HCT116 (cell line): ENCODE results near the gene TMPRSS7. TPM values are rescaled to one million over a fixed set of nuclear protein-coding genes. Genes with fewer than 3 reads are reported as not detected.

Source experiments
- ATAC-seq: fragments of 200-7000 bp; cut with Tn5 transposase; 2 replicates; pipeline ENCODE4 v1.9.1; 2020; ENCODE audit warnings: mild to moderate bottlenecking, moderate library complexity
- BruUV-seq: library from RNA; stranded (reverse); fragments of 400-500 nt; replicated peaks from 2 replicates; lab custom pipeline; 2021; lab: Mats Ljungman, UMichigan
- CTCF ChIA-PET: fragments of 300-600 bp; sonication (Branson Sonifier 250); formaldehyde crosslinking; loops from one replicate; lab custom pipeline; 2021; ENCODE audit warnings: antibody characterized with exemption; lab: Charles Lee
- POLR2A ChIA-PET: fragments of 300-600, 350-600 bp; sonication (Branson Sonifier 250); formaldehyde crosslinking; loops from one replicate; lab custom pipeline; 2021; ENCODE audit warnings: antibody characterized with exemption; lab: Charles Lee
- RAD21 ChIA-PET, 2 experiments: fragments of 300-600 bp; sonication (Branson Sonifier 250); formaldehyde crosslinking; loops; one replicate each; lab custom pipeline; 2023; ENCODE audit warnings: low total read pairs in 2 of 2; ENCODE audit not compliant: uncharacterized antibody in 2 of 2, unreplicated experiment in 2 of 2, low non-redundant PET in 1 of 2; lab: Charles Lee
- DNase-seq: peaks from one replicate; pipeline ENCODE4 v3.0.0-alpha.2; 2010; ENCODE audit warnings: low read depth, low spot score
- H2AFZ ChIP-seq: fragments of 200-600 bp; shearing (Covaris generic), sonication (generic); 2 replicates; pipeline ENCODE4 v1.6.1; 2017; ENCODE audit warnings: low read depth, mixed run types, mixed read lengths, antibody characterized with exemption, low read length; ENCODE audit not compliant: poor library complexity, severe bottlenecking
- H3K27ac ChIP-seq: 2 replicates; pipeline ENCODE4 v1.5.1; 2012; ENCODE audit warnings: low read depth, low read length
- H3K27me3 ChIP-seq: fragments of 200-600 bp; sonication (generic); 2 replicates; pipeline ENCODE4 v1.6.1; 2016; ENCODE audit warnings: mixed run types, low read length, mixed read lengths; ENCODE audit not compliant: insufficient read depth
- H3K36me3 ChIP-seq, 2 experiments: fragments of 200-500 bp in 1 of 2; fragments of 200-600 bp in 1 of 2; sonication (Bioruptor generic) in 1 of 2; sonication (generic) in 1 of 2; 2 replicates each; pipeline versions ENCODE4 v1.5.1 to v1.6.1; 2014 to 2016; ENCODE audit warnings: low read length in 2 of 2, inconsistent platforms in 1 of 2, mixed read lengths in 1 of 2, mixed run types in 1 of 2; ENCODE audit not compliant: insufficient read depth in 2 of 2, control insufficient read depth in 1 of 2
- H3K4me1 ChIP-seq, 2 experiments: fragments of 200-600 bp in 1 of 2; sonication (generic) in 1 of 2; 2 replicates each; pipeline versions ENCODE4 v1.5.1 to v1.6.1; 2012 to 2017; ENCODE audit warnings: low read length in 2 of 2, inconsistent platforms in 1 of 2, mild to moderate bottlenecking in 1 of 2, mixed read lengths in 1 of 2, mixed run types in 1 of 2, moderate library complexity in 1 of 2; ENCODE audit not compliant: insufficient read depth in 2 of 2, control insufficient read depth in 1 of 2
- H3K4me2 ChIP-seq: fragments of 200-600 bp; sonication (generic); 2 replicates; pipeline ENCODE4 v1.6.1; 2017; ENCODE audit warnings: mixed run types, low read length, mixed read lengths
- H3K4me3 ChIP-seq, 2 experiments: fragments of 200-600 bp in 1 of 2; sonication (generic) in 1 of 2; replicated peaks in 1 of 2; 2 replicates each; pipeline ENCODE4 v1.5.1; 2011 to 2016; ENCODE audit warnings: low read length in 2 of 2, control low read depth in 1 of 2, low read depth in 1 of 2, mild to moderate bottlenecking in 1 of 2, mixed read lengths in 1 of 2, mixed run types in 1 of 2
- H3K79me2 ChIP-seq: fragments of 200-600 bp; sonication (generic); 2 replicates; pipeline ENCODE4 v1.6.1; 2017; ENCODE audit warnings: mild to moderate bottlenecking, mixed run types, low read length, moderate library complexity, mixed read lengths; ENCODE audit not compliant: insufficient read depth
- H3K9ac ChIP-seq: fragments of 200-600 bp; sonication (generic); 2 replicates; pipeline ENCODE4 v1.6.1; 2016; ENCODE audit warnings: low read length, mixed read lengths
- H3K9me2 ChIP-seq: fragments of 200-600 bp; sonication (generic), shearing (Covaris generic); 2 replicates; pipeline ENCODE4 v1.6.1; 2017; ENCODE audit warnings: mixed run types, mild to moderate bottlenecking, moderate library complexity; ENCODE audit not compliant: insufficient read depth
- H3K9me3 ChIP-seq, 2 experiments: fragments of 200-500 bp in 1 of 2; fragments of 200-600 bp in 1 of 2; sonication (Bioruptor generic) in 1 of 2; sonication (generic) in 1 of 2; 2 replicates each; pipeline ENCODE4 v1.6.1; 2014 to 2017; ENCODE audit warnings: low read length in 2 of 2, mixed read lengths in 2 of 2, inconsistent platforms in 1 of 2, low read depth in 1 of 2, mild to moderate bottlenecking in 1 of 2, mixed run types in 1 of 2, moderate library complexity in 1 of 2; ENCODE audit not compliant: control insufficient read depth in 1 of 2, insufficient read depth in 1 of 2
- H4K20me1 ChIP-seq: fragments of 200-600 bp; sonication (generic), shearing (Covaris generic); 2 replicates; pipeline ENCODE4 v1.6.1; 2017; ENCODE audit warnings: mixed run types, mild to moderate bottlenecking, moderate library complexity; ENCODE audit not compliant: insufficient read depth
- JUND ChIP-seq: IDR thresholded peaks from 2 replicates; pipeline ENCODE4 v1.6.1; 2012
- POLR2AphosphoS5 ChIP-seq: IDR thresholded peaks from 2 replicates; pipeline ENCODE4 v1.6.1; 2011; ENCODE audit warnings: mild to moderate bottlenecking, low read depth, low read length, moderate library complexity
- SIN3A ChIP-seq: IDR thresholded peaks from 2 replicates; pipeline ENCODE4 v1.6.1; 2012; ENCODE audit warnings: low read depth
- SP1 ChIP-seq: IDR thresholded peaks from 2 replicates; pipeline ENCODE4 v1.6.1; 2012; ENCODE audit warnings: low read depth
- YY1 ChIP-seq: IDR thresholded peaks from 2 replicates; pipeline ENCODE4 v1.6.1; 2011; ENCODE audit warnings: low read length, low read depth, moderate library complexity, mild to moderate bottlenecking; ENCODE audit not compliant: insufficient replicate concordance; ENCODE audit errors: extremely low read depth
- ZNF274 ChIP-seq: fragments of 200-500 bp; sonication (Bioruptor generic); IDR thresholded peaks from 2 replicates; pipeline ENCODE4 v1.6.1; 2014; ENCODE audit warnings: mild to moderate bottlenecking, low read depth, low read length, inconsistent platforms
- intact Hi-C: fragments of 100-400 bp; cut with micrococcal nuclease; formaldehyde crosslinking; loops from 2 replicates; pipeline ENCODE4 v1.10.0; 2022
- total RNA-seq: library from RNA; stranded (reverse); gene quantifications from one replicate; pipeline ENCODE4 v1.2.1, GENCODE V29; 2021; ENCODE audit not compliant: unreplicated experiment
- TF ChIP-seq, protein P1 (sequence below): IDR thresholded peaks from 2 replicates; pipeline ENCODE4 v1.6.1; 2011; ENCODE audit warnings: mild to moderate bottlenecking, low read length, moderate library complexity; ENCODE audit not compliant: insufficient replicate concordance; ENCODE audit errors: extremely low read depth
- TF ChIP-seq, protein P2 (sequence below), 3 experiments: fragments of 200-600 bp in 1 of 3; sonication (generic) in 1 of 3; IDR thresholded peaks in 2 of 3; conservative IDR thresholded peaks in 1 of 3; 2 replicates each; pipeline ENCODE4 v1.5.1; 2012 to 2017; ENCODE audit warnings: low read depth in 2 of 3, low read length in 2 of 3, antibody characterized with exemption in 1 of 3, borderline replicate concordance in 1 of 3, control low read depth in 1 of 3, mild to moderate bottlenecking in 1 of 3, mixed read lengths in 1 of 3, mixed run types in 1 of 3, moderate library complexity in 1 of 3; ENCODE audit not compliant: insufficient read depth in 1 of 3
- TF ChIP-seq, protein P3 (sequence below): IDR thresholded peaks from 2 replicates; pipeline ENCODE4 v1.6.1; 2012

TMPRSS7 gene
- total RNA-seq, 1 experiment from 2014 or later = not detected

DNA sequence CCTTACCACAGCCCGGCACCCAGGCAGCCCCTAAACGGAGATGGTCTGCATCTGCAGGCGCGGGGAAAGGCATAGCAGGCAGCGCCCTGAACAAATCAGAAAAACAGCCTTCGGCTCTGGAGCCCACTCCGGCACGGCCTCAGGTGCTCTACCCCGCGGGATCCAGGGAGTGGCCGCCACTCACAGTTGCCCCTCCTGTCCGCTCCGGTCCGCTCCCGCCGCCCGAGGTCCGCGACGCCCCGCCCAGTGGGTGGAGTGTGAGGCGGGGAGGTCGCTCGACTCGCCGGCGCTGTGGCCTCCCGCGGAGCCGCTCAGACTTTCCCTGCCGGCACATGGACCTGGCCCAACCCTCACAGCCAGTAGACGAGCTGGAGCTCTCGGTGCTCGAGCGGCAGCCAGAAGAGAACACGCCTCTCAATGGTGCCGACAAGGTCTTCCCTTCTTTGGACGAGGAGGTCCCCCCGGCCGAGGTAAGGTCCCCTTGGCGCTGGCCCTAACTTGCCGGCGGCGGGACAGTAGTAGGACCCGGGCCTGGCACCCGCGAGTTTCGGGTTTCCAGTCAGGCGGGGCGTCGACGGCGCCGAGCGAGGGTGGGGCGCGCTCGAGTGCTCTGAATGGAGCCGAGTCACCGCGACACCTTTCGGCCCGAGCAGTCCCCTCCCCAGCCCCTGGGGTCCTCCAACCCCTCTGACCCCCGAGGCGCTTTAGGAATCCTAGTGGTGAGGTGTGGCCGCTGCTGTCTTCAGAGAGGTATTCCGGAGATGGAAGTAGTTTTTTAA is 51.7 kb downstream of the TMPRSS7 start, which contains the start of gene C3orf52 (continued):
- TF ChIP-seq, protein P1, sequence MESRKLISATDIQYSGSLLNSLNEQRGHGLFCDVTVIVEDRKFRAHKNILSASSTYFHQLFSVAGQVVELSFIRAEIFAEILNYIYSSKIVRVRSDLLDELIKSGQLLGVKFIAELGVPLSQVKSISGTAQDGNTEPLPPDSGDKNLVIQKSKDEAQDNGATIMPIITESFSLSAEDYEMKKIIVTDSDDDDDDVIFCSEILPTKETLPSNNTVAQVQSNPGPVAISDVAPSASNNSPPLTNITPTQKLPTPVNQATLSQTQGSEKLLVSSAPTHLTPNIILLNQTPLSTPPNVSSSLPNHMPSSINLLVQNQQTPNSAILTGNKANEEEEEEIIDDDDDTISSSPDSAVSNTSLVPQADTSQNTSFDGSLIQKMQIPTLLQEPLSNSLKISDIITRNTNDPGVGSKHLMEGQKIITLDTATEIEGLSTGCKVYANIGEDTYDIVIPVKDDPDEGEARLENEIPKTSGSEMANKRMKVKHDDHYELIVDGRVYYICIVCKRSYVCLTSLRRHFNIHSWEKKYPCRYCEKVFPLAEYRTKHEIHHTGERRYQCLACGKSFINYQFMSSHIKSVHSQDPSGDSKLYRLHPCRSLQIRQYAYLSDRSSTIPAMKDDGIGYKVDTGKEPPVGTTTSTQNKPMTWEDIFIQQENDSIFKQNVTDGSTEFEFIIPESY = no peak
- TF ChIP-seq, protein P2, sequence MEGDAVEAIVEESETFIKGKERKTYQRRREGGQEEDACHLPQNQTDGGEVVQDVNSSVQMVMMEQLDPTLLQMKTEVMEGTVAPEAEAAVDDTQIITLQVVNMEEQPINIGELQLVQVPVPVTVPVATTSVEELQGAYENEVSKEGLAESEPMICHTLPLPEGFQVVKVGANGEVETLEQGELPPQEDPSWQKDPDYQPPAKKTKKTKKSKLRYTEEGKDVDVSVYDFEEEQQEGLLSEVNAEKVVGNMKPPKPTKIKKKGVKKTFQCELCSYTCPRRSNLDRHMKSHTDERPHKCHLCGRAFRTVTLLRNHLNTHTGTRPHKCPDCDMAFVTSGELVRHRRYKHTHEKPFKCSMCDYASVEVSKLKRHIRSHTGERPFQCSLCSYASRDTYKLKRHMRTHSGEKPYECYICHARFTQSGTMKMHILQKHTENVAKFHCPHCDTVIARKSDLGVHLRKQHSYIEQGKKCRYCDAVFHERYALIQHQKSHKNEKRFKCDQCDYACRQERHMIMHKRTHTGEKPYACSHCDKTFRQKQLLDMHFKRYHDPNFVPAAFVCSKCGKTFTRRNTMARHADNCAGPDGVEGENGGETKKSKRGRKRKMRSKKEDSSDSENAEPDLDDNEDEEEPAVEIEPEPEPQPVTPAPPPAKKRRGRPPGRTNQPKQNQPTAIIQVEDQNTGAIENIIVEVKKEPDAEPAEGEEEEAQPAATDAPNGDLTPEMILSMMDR (IDR thresholded peaks at IDR 0.05 in 2 of 3, conservative IDR thresholded peaks at IDR 0.05 in 1 of 3; ENCODE audit: borderline replicate concordance in 1 of 3, insufficient read depth in 1 of 3, low read depth in 2 of 3, low read length in 2 of 3) = peak in 1 of 3 experiments; percentile 20; a peak in 2 of 6 replicates
- TF ChIP-seq POLR2AphosphoS5 = peak; percentile 82
- peak; percentile 32; the same call in 1 of the 2 replicates for TF ChIP-seq JUND
- TF ChIP-seq SP1 = peak; percentile 46; the same call in 1 of the 2 replicates
- TF ChIP-seq, all 23 proteins: peak for 9

DNA sequence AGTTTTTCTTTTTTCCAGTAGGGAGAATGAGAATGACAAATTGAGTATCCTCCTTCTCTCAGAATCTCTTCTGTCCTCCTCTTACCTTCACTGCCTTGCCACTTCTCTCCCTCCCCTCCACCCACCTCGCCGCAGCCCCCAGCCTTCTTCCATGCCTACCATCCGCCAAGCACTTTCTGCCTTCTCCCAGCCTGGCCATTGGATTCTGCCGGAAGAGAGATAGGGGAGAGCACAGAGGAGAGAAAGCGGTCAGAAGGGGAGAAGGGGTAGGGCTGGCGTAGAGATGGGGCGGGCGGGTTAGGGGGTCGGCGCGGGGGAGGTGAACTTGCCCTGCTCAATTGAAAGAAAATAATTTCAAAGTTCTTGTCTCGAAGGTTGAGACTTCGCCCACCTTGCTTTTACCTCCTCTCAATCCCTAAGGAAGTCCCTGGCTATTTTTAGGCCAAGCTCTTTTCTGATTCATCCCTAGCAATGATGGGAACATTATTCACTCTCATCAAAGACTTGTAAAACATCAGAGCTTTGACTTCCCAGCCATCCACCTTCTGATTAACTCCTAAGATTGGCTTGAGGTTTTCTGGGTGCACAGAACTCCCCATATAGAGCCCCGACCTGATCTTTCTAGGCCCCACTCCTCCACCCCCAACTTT is 52.5 kb downstream of the TMPRSS7 start:
- H3K9me2 ChIP-seq = no peaks in the 10 kb centered on the region
- peaks cover 29 to 39% of the 10 kb centered on the region in 2 experiments for H3K4me1 ChIP-seq
- RAD21 ChIA-PET = no interaction called here
- no peaks in the 10 kb centered on the region for H4K20me1 ChIP-seq
- H3K9ac ChIP-seq = peak overlapping the region; percentile 74
- H3K36me3 ChIP-seq = peaks cover 0 to 5% of the 10 kb centered on the region in 2 experiments; a peak in 1 of 4 replicates
- H3K27me3 ChIP-seq = no peaks in the 10 kb centered on the region
- peak; percentile 26 for DNase-seq
- H3K4me2 ChIP-seq = peak overlapping the region; percentile 88
- CTCF ChIA-PET = interaction anchor here (1.0 to 1.2 kb wide), 2 partner anchors 11 to 44 kb away, joined by 3 read pairs; no protein-coding TSS in a partner anchor
- no peaks in the 10 kb centered on the region for H3K9me3 ChIP-seq
- peak overlapping the region; percentile 66 for H3K27ac ChIP-seq
- intact Hi-C loops = no loop called here
- 0 out of 2 replicates have a peak, but pooled peaks have one; percentile 9 for ATAC-seq
- H3K79me2 ChIP-seq = peaks cover 49% of the 10 kb centered on the region
- BruUV-seq = no TSS peak
- peak overlapping the region; percentile 55 to 73 for H3K4me3 ChIP-seq
- H2AFZ ChIP-seq = no peak overlapping the region
- POLR2A ChIA-PET = no interaction called here
- peak; percentile 42; the same call in 1 of the 2 replicates for TF ChIP-seq JUND
- no peak for TF ChIP-seq SIN3A
- TF ChIP-seq, protein P2 (IDR thresholded peaks at IDR 0.05 in 2 of 3, conservative IDR thresholded peaks at IDR 0.05 in 1 of 3; ENCODE audit: borderline replicate concordance in 1 of 3, insufficient read depth in 1 of 3, low read depth in 2 of 3, low read length in 2 of 3) = no peak
- TF ChIP-seq, protein P1 = no peak
- peak; percentile 19; the same call in 1 of the 2 replicates for TF ChIP-seq SP1
- no peak for TF ChIP-seq YY1
- no peak for TF ChIP-seq ZNF274
- TF ChIP-seq, protein P3, sequence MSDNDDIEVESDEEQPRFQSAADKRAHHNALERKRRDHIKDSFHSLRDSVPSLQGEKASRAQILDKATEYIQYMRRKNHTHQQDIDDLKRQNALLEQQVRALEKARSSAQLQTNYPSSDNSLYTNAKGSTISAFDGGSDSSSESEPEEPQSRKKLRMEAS = no peak
